Measurements from ENCODE around the gene PHYKPL.

Gene PHYKPL

GRCh38 chr5:178180141-178180863 lies 52.3 kb downstream of the PHYKPL start:
- peak; percentile 24 for DNase-seq

GRCh38 chr5:178177569-178177968 lies 55.0 kb downstream of the PHYKPL start:
- no peak for DNase-seq

- DNase-seq, result no peak
Observed at GRCh38 chr5:178176791-178177190, 55.8 kb downstream of the PHYKPL start.

- DNase-seq, result no peak
Observed at GRCh38 chr5:178174456-178174855, 58.1 kb downstream of the PHYKPL start.

- DNase-seq, result no peak
Observed at GRCh38 chr5:178170455-178170854, 62.1 kb downstream of the PHYKPL start.

- no peak for DNase-seq
Observed at GRCh38 chr5:178165581-178165980, 67.0 kb downstream of the PHYKPL start.

DNA sequence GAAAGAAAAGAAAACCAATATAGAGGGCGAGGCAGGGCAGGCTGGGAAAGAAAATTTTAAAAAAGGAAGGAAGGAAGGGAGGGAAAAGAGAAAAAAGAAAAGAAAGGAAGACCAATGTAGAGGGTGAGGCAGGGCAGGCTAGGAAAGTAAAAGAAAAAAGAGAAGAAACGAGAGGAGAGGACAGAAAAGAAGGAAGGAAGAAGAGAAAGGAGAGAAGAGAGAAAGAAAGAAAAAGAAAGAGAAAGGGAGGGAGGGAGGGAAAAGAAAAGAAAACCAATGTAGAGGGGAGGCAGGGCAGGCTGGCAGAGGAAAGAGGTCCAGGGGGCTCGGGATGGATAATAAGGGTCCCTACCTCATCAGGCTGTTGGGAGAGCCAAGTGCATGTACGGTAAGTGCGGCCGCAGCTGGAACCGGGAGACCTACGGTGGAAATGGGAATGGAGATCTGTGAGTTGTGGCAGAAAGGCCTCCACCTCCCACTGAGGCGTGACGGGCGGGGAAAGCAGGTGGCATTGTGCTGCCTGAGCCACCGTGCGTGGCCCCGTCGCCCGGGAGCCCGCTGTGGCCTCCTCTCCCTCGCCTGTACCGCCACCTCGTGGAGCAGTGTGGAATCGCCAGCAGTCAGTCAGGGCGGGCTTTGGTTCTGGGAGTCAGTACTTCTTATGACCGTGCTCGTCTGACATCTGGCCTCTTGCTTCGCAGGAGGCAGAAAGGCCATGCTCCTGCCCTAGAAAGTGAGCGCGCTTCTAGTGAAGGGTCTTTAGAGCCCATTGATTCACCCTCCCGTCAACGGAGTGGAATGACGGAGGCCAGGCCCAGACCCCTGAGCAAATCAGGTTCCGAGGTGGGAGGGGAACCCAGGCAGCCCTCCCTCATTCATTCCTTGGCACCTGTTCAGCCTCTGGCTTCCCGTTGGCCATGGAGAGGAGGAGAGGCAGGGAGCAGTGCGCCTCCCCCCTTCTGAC lies 68.5 kb downstream of the PHYKPL start:
- DNase-seq, result peak; percentile 92

DNA sequence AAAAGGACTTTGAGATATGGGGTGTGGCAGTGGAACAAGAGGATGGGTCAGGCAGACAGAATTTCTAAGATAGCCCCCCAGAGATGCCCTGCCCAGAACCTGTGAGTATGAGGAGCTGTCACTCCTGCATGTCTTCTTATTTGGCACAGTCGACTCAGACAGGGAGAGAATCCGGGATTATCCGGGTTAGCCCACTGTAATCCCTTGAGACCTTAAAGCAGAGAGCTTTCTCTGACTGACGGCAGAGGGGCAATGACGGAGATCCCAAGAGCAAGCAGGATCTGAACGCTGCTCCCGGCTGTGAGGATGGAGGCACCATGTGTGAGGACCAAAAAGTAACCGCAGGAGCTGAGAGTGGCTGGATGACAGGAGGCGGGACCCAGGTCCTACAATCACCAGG lies 70.1 kb downstream of the PHYKPL start:
- DNase-seq, result no peak

DNA sequence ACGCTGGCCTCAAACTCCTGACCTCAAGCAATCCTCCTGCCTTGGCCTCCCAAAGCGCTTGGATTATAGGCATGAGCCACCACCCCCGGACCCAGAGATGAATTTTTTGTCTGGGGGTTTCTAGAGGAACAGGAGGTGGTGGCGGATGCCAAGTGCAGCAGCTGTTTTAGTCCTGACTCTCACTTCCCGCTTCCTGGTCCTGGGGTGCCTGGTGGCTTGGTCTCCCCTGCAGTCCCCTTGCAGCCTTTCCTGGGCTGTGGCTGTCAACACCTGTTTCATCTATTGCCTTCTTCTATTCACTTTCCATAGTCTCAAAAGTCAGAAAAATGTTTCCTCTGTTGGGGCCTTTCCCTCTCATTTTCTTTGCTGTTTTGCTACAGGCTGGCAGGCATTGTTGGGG lies 72.4 kb downstream of the PHYKPL start:
- no peak for DNase-seq
